Fibroblast of upper back skin (primary cell): ENCODE results near the gene ZC3H4.

Source experiments
- DNase-seq: peaks from one replicate; pipeline ENCODE4 v3.0.0-alpha.2; 2013

The ZC3H4 gene

DNA sequence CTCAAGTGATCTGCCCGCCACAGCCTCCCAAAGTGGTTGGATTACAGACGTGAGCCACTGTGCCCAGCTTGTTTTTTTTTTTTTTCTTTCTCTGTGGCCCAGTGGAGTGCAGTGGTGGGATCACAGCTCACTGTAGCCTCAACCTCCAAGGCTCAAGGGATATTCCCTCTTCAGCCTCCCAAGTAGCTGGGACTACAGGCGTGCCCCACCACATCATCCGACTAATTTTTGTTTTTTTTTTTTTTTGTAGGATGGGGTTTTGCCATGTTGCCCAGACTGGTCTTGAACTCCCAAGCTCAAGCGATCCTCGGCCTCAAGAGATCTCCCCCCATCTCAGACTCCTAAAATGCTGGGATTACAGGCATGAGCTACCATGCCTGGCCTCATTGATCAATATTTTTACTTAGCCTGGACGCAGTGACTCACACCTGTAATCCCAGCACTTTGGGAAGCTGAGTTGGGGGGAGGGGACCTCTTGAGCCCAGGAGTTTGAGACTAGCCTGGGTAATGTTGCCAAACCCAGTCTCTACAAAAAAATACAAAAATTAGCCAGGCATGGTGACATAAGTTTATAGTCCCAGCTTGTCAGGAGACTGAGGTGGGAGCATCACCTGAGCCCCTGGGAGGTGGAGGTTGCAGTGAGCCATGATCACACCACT lies 18.7 kb upstream of the ZC3H4 start:
- no peak for DNase-seq

DNA sequence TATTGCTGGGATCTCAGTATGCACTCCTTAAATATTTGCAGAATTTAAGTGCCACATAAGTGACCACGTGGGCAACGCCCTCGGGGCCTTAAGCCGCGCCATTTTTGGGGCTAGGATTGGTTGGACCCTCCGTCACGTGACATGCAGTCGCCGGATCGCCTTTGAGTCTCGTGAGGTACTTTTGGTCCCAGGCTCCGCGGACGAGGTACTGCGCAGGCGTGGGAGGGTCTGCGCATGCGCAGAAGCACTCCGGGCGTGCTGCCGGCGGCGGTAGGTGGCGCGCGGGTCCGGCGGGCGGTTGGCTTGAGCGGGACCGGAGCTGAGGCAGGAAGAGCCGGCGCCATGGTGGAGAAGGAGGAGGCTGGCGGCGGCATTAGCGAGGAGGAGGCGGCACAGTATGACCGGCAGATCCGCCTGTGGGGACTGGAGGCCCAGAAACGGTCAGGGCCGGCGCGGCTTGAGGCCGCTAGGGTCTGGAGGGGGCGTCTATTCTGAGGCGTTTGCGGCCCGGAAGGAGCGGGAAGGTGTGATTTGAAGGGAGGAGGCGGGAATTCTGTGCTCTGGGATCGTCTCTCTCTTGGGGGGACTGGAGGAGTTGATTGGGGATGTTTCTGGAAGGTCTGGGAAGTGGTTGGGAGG lies 17.1 kb upstream of the ZC3H4 start, which contains the start of gene SAE1:
Gene SAE1 (plus strand): TSS at position 247 of the 639 bp plus-strand sequence. CDS start 96 bp downstream, at position 343.
- peak; percentile 99 for DNase-seq

DNA sequence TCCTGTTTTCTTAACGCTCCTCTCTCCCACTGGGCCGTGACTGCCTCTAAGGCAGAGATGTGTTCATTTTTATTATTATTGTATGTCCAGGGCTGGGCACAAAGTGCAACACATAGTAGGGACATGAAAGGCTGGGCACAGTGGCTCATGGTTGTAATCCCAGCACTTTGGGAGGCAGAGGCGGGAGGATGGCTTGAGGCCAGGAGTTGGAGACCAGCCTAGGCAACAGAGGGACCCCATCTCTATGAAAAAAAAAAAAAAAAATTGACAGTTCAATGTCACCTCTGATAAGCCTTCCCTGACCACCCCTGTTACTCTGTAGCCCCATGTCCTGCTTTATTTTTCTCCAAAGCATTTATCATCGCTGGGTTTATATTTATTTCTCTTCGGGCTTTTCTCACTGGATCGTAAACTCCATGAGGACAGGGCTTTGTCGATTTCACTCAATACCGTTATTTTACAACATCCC lies 16.6 kb upstream of the ZC3H4 start:
- DNase-seq: no peak

DNA sequence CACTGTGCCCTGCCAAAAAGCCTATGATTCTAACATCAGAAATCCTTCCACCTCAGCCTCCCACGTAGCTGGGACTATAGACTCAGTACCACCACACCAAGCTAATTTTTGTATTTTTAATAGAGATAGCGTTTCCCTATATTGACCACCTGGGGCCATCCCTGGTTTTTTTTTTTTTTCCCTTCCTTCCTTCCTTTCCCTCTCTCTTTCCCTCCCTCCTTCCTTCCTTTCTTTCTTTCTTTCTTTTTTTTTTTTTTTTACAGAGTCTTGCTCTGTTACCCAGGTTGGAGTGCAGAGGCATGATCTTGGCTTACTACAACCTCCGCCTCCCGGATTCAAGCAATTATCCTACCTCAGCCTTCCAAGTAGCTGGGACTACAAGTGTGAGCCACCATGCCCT lies 16.0 kb upstream of the ZC3H4 start:
- no peak for DNase-seq

DNA sequence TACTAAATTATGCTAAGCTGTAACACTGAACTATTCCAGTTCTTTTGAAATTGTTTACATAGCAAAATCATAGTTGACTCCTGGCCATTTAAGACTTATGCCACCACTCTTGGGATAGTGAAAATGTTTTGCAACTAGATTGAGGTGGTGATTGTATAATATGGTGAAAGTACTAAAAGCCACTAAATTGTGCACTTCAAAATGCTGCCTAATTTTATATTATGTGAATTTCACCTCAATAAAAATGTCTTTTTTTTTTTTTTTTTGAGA lies 12.0 kb upstream of the ZC3H4 start:
- no peak for DNase-seq

DNA sequence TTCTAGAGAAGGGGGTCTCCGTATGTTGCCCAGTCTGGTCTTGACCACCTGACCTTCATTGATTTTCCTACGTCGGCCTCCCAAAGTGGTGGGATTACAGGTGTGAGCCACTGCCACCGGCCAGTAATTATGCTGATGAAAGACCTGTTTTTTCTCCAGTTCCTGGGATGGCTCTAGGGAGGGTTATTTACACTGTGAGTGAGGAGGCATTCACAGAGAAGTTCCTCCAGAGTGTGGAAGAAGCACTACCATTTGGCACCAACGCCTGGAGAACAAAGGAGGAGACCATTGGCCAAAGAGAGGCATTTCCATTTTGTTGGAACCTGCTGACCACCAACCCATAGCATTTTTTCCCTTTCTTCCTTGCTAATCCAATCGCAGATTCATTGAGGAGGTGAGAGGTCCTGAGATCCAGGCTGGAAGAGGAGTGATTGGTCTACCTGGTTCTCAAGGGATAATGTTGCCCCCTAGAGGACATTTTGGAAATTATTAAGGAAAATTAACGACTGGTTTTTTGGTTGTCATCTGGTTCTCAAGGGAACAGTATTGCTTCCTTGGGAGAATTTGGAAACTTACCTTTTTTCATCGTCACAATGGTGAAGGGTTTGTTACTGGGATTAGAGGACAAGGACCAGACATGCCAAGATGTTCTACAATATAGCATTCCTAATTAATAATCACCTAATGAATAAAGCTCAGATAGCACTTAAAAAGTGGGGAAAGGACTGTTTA lies 11.5 kb upstream of the ZC3H4 start:
- DNase-seq: peak; percentile 78

DNA sequence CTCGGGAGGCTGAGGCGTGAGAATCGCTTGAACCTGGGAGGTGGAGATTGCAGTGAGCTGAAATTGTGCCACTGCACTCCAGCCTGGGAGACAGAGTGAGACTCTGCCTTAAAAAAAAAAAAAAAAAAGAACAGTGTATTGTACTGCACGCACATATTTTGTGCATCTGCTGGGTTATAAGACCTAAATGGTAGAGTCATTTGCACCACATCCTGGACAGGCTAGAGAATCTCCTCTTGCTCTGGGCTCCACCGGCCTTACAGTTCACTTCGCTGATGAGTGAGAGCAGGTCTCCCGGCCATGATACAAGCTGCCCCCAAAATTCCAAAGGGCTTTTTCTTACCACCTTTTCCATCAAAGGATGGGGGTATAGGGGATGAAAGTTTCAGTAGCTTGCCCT lies 9.8 kb upstream of the ZC3H4 start:
- DNase-seq: peak; percentile 28

DNA sequence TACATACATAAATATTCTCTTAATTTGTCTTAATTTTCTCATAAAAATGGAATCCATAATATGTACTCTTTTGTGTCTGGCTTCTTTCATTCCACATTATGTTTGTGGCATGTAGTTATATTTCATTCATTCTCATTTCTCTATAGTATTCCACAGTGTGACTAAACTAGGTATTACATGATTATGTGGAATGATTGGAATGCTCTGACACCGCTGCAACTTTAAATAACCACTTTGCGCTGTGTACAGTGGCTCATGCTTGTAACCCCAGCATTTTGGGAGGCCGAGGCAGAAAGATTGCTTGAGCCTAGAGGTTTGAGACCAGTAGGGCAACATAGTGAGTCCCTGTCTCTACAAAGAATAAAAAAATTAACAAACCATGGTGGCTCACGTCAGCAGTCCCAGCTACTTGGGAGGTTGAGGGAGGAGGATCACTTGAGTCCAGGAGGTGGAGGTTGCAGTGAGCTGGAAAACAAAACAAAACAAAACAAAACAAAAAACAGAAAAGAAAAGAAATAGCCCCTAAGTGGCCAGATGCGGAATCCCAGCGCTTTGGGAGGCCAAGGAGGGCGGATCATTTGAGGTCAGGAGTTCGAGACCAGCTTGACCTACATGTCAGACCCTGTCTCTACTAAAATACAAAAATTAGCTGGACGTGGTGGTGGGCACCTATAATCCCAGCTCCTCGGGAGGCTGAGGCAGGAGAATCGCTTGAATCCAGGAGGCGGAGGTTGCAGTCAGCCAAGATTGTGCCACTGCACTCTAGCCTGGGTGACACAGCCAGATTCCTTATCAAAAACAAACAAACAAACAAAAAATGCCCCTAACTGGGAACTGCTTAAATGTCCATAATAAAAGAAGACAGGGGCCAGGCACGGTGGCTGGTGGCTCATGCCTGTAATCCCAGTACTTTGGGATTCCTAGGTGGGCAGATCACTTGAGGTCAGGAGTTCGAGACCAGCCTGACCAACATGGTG lies 9.1 kb upstream of the ZC3H4 start:
- peak; percentile 87 for DNase-seq

DNA sequence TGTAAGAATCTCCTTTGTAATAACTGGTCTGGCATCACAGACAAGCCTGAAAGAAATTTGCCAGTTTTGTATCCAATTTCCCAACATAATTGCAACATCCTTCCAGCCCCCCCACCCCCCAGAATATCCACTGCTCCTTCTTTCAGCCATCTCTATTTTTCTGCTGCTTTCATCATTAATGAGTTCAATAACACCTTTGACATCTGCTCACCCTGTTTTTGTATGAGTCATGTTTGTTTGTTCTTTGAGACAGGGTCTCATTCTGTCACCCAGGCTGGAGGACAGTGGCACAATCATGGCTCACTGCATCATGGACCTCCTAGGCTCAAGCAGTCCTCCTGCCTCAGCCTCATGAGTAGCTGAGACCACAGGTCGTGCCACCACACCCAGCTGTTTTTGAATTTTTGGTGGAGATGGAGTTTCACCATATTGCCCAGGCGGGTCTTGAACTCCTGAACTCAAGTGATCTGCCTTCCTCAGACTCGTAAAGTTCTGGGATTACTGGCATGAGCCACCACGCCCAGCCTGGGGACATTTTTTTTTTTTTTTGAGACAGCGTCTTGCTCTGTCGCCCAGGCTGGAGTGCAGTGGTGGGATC lies 7.0 kb upstream of the ZC3H4 start:
- no peak for DNase-seq

DNA sequence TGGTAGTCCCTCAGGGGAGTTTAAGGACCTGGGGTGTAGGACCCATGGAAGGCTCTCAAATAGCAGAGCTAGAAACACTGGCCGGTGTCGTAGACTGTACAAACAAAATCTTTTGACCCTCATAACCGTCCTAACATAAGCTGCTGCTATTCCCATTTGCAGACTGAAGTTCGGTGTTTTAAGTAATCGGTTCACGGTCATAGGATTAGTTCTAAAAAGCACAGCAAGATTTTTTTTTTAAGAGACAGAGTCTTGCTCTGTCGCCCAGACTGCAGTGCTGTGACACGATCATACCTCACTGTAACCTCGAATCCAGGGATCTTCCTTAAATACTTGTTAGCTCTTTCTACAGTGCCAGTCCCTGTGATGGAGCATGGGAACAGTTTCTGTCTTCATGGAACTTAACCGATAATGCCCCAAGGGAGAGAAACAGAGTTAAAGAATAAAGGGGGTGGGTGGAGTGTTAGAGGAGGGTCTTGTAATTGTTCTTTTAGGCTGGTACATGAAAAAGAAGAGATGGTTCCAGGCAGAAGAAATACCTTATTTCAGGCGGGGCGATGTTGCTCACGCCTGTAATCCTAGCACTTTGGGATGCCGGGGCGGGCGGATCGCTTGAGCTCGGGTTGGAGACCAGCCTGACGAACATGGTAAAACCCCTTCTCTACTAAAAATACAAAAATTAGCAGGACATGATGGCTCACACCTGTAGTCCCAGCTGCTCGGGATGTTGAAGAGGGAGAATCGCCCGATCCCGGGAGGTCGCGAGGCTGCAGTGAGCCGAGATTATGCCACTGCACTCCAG lies 475 bp upstream of the ZC3H4 start:
- DNase-seq: no peak

DNA sequence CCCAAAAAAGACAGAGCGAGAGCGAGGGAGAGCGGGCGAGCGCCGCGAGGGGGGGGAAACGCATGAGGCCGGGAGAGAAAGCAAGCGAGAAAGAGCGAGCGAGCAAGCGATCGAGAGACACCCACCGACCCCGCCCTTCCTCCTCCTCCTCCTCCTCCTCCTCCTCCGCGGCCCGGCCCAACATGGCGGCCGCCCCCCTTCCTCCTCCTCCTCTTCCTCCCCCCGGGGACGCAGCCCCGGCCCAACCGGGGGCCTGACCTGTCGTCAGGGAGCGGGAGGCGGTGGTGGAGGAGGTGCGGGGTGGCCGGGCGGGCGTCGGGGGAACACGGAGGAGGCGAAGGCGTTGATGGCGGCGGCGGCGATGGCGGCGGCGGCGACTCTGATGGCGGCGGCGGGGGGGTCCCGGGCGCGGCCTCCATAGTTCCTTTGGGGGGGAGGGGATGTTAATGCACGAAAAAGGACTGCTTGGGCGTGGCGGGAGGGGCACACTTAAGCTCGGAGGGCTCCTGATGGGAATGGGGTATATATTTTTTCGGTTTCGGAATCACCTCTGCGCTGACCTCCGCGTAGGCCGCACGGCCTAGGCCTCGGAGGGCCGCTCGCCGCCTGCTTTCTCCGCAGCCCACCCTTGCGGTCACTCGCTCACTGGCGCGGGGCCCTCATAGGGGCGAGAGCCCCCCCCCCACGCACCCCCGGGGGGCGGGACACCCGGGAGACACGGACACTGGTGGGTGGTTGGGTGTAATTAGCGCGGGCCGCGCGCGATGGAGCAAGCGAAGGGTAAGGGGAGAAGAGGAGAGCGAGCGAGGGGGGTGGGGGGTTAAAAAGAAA lies 1.2 kb downstream of the ZC3H4 start:
- peak; percentile 90 for DNase-seq

DNA sequence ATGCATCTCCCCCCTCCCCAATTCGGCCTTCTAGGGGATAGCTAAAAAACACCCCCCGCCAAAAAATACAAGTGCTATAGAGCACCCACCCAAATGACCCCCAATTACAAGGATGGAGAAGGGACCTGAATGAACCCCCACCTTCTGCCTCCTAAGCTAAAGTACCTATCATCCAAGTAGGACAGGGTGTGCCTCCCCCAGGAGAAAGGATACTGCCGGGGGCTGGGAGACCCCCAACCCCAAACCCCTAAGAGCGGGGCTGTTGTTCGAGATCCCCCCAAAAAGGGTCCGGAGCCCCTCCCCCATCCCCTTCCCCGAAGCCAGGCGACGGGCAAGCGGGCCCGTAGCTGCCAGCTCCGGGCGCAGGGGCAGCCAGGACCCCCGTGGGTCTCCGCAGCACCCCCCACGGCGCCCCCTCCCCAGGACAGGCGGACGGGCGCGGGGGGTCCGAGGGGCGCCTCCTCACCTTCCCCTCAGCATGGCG lies 1.9 kb downstream of the ZC3H4 start:
- DNase-seq: no peak

DNA sequence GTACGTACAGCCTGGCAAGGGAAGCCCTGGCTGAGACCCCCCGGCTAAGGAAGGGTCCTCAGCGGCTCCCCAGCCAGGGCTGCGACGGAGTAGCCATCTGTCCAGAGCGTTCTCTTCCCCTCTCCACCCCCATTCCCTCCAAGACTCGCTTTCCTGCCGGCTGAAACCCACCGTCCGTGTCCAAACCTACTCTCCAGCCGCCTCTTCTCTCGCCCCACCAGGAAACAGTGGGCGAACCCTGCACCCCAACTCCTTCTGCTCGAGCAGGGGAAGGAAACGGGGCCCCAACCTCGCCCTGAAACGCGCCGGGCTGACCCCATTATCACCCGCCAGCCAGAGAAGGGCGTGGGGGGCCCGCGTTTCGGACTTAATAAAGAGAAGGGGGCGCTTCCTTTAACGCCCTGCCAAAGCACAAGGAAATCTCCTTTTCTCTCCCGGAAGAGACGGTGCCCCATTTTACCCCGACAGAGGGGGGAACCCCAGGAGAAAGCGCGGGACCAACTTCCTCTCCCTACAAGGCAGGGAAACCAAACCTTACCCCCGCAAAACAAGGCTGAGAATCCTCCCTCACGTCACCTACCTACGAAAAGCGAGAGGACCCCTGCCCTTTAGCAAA lies 2.5 kb downstream of the ZC3H4 start:
- DNase-seq: no peak

DNA sequence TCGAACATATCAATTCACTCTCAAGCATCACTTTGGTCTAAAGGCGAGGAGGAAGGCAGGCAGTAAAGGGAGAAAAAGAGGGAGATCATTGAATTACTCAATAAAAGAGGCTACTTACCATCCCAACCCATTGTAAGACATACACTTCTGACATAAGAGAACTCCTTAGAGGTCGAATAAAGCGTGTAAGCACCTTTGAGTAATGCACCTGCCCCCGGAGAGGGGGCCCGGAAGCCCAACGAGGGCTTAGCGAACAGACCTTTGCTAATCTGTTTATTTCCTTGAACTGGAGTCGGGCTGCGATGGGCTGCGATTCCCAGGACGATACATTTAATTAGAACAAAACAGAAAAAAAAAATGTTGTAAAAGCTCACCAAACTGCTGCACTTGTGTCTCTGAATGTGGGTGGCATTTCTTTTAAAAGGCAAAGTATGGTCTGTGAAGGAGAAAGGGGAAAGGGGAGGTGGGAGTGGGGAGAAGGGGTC lies 3.0 kb downstream of the ZC3H4 start:
- no peak for DNase-seq

DNA sequence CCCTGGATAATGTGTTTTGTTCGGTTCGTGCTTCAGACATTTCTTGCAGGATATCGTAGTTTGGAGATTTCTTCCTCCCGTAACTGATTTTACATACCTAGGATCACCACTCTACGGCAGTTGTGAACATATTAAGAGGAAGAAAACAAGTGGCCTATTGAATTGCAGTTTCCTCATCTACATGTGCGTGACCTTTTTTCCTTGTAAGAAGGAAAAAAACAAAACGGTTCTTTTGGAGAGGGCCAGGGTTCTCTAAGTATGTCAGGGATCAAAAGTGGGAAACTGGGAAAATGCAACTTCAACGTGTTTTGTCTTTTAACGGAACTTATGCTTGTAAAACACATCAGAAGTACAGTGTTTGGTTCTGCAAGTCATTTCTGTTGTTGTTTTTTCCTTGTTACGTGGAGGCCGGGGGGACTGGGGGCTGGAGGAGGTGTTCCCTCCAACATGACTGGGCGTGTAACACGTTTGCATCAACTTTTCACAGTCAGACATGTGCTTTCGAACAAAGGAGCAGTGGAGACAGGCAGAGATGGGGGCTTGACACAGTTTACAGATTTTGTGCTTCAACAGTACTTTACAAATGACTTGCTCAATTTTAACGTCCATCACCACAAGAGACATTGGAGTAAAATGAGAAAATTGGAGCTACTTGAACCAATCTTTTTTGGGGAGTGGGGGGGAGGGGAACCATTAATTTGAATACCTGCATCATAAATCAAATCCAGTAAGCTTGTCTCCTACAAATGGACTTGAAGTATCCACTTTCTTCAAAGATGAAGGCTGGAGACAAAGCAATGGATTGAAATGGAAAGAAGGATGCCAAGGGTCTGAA lies 3.8 kb downstream of the ZC3H4 start:
- DNase-seq: peak; percentile 68

DNA sequence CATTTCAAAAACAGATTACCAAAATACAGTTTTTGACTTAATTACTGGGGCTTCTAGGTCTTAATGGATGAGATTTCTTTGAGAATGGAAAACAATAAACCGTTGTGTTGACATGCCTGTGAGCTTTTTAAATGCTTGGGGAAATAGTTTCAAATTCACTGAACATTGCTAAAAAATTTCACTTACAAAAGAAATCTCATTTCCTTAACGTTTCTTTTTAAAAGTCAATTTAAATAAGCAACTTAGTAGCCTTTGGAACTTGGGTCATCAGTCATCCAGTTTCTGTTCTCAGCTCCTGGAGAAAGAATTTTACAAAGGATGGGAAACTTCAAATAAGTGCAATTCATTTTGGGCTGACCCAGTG lies 4.4 kb downstream of the ZC3H4 start:
- no peak for DNase-seq

DNA sequence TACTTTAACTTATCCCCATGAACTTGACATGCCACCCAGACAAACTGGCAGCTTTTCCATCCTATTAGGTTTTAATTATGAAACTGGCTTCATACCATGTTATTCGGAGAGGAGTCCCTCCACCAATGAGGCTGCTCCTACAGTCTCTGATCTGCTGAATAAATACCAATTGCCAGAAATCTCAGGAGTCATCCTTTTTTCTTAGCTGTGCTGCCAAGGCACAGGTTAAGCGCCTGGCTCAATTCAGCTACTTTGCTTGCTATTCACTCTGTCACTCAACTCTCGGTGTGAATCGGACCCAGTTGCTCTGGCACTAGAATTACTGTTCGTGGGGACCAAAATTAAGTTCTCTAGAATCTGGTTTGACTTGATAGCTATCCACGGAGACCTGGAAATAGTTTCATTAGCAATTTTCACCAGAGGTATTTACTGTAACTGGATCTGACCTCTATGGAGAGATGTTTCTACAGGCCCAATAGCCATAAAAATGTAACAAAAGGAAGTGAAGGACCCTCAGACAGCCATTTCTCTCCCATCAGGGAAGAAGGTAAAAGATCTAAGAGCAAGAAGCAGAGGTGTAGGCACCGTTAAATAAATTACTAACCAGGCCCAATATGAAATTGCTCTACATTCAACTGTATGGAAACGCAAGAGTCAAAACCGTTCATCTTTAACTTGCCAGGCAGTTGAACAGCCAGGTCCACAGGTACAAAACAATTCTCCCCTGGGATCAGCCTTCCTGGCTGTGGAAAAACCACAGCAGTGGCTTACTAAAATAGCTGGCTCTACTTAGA lies 5.4 kb downstream of the ZC3H4 start:
- no peak for DNase-seq
